C1 segment of cervical spinal cord (tissue), 14 donors: ENCODE measurements around the gene C11orf16.
"Not testable (repeated sequence)": the region's sequence is repeated elsewhere in the genome, so short reads cannot be mapped to it uniquely, and the experiment has no call there.

Experiments used
- DNase-seq, 14 donors: peaks; one replicate each; lab custom pipeline; 2025; lab: John Stamatoyannopoulos, UW

C11orf16 gene

GRCh38 chr11:8932564-8933180 is at the start of gene C11orf16:
TSS of gene C11orf16 (minus strand) at chr11:8932947. CDS start at chr11:8932308, 639 bp downstream.
- DNase-seq = no peak

- no peak for DNase-seq
These were observed 47.7 kb upstream of the C11orf16 start for GRCh38 chr11:8980485-8980884.

- DNase-seq = not testable (repeated sequence)
These were observed 46.6 kb upstream of the C11orf16 start for GRCh38 chr11:8979365-8979764.

- no peak for DNase-seq
These were observed 40.4 kb upstream of the C11orf16 start for GRCh38 chr11:8973121-8973520.

- no peak for DNase-seq
These were observed 39.2 kb upstream of the C11orf16 start for GRCh38 chr11:8971924-8972316.

- DNase-seq = no peak
These were observed 38.6 kb upstream of the C11orf16 start for GRCh38 chr11:8971196-8971923.

- DNase-seq = no peak
These were observed 34.4 kb upstream of the C11orf16 start for GRCh38 chr11:8967184-8967583.

- peak; percentile 75 to 95 (median 86) for DNase-seq
These were observed 31.9 kb upstream of the C11orf16 start, which contains the start of gene TMEM9B for GRCh38 chr11:8964324-8965320. TSS of gene TMEM9B (minus strand) at chr11:8964442. CDS start at chr11:8964313, 129 bp downstream.

GRCh38 chr11:8963569-8964323 is 31.0 kb upstream of the C11orf16 start:
- peak in 5 of 14 donors; percentile 24 to 94 (median 84) for DNase-seq

GRCh38 chr11:8962841-8963240 is 30.1 kb upstream of the C11orf16 start:
- no peak for DNase-seq

- DNase-seq = no peak
These were observed 28.7 kb upstream of the C11orf16 start for GRCh38 chr11:8961401-8961800.

GRCh38 chr11:8959546-8960166 is 26.9 kb upstream of the C11orf16 start:
- peak in 3 of 14 donors; percentile 2 to 34 (median 6) for DNase-seq

- no peak for DNase-seq
These were observed 24.1 kb upstream of the C11orf16 start for GRCh38 chr11:8956860-8957259.

GRCh38 chr11:8948886-8949285 is 16.1 kb upstream of the C11orf16 start:
- DNase-seq = no peak

- DNase-seq = no peak
These were observed 14.6 kb upstream of the C11orf16 start for GRCh38 chr11:8947230-8947943.

- no peak for DNase-seq
These were observed 9.8 kb upstream of the C11orf16 start, which contains the start of gene ASCL3 for GRCh38 chr11:8942518-8943066. TSS of gene ASCL3 (minus strand) at chr11:8943016. CDS start at chr11:8938161, 4,855 bp downstream.

- no peak for DNase-seq
These were observed 8.8 kb upstream of the C11orf16 start for GRCh38 chr11:8941341-8942103.

- DNase-seq = no peak
These were observed 4.9 kb upstream of the C11orf16 start for GRCh38 chr11:8937659-8938058.

GRCh38 chr11:8937159-8937558 is 4.4 kb upstream of the C11orf16 start:
- no peak for DNase-seq
